H9 (cell line): Measurements from ENCODE around the gene UMAD1. TPM values are rescaled to one million over a fixed set of nuclear protein-coding genes. Genes with fewer than 3 reads are reported as not detected.
"Not testable (repeated sequence)": the region's sequence is repeated elsewhere in the genome, so short reads cannot be mapped to it uniquely, and the experiment has no call there.

ENCODE experiments used
- DNase-seq: peaks from one replicate; pipeline ENCODE4 v3.0.0-alpha.2; 2017
- H2AFZ ChIP-seq: one replicate; pipeline ENCODE4 v1.6.1; 2013; ENCODE audit warnings: mild to moderate bottlenecking, low read length, control low read depth, moderate library complexity
- H2AK5ac ChIP-seq: 2 replicates; pipeline ENCODE4 v1.6.1; 2013; ENCODE audit warnings: low read length, control low read depth, mixed read lengths; ENCODE audit not compliant: insufficient read length
- H2BK120ac ChIP-seq: one replicate; pipeline ENCODE4 v1.6.1; 2013; ENCODE audit warnings: low read depth, mild to moderate bottlenecking, low read length, control low read depth, inconsistent platforms; ENCODE audit not compliant: poor library complexity, severe bottlenecking
- H2BK12ac ChIP-seq: 2 replicates; pipeline ENCODE4 v1.6.1; 2013; ENCODE audit warnings: low read length, control low read depth, mixed read lengths, low read depth; ENCODE audit not compliant: insufficient read length
- H2BK15ac ChIP-seq: 2 replicates; pipeline ENCODE4 v1.6.1; 2013; ENCODE audit warnings: low read depth, low read length, control low read depth
- H2BK20ac ChIP-seq: one replicate; pipeline ENCODE4 v1.6.1; 2013; ENCODE audit warnings: low read depth, mild to moderate bottlenecking, low read length, control low read depth, inconsistent platforms; ENCODE audit not compliant: poor library complexity, severe bottlenecking
- H2BK5ac ChIP-seq: 2 replicates; pipeline ENCODE4 v1.6.1; 2013; ENCODE audit warnings: low read length, control low read depth, mixed read lengths; ENCODE audit not compliant: insufficient read length
- H3K14ac ChIP-seq: 2 replicates; pipeline ENCODE4 v1.6.1; 2013; ENCODE audit warnings: low read length, control low read depth; ENCODE audit not compliant: insufficient read depth
- H3K18ac ChIP-seq: 2 replicates; pipeline ENCODE4 v1.6.1; 2013; ENCODE audit warnings: low read depth, mild to moderate bottlenecking, mixed read lengths, low read length, control low read depth; ENCODE audit not compliant: insufficient read length
- H3K23ac ChIP-seq: 2 replicates; pipeline ENCODE4 v1.6.1; 2013; ENCODE audit warnings: low read length, control low read depth, mixed read lengths, low read depth; ENCODE audit not compliant: insufficient read length
- H3K23me2 ChIP-seq: 2 replicates; pipeline ENCODE4 v1.6.1; 2013; ENCODE audit warnings: low read depth, mild to moderate bottlenecking, mixed read lengths, low read length, control low read depth; ENCODE audit not compliant: insufficient read length, poor library complexity, severe bottlenecking
- H3K27ac ChIP-seq: 2 replicates; pipeline ENCODE4 v1.5.1; 2013; ENCODE audit warnings: low read length, control low read depth, mixed read lengths, low read depth; ENCODE audit not compliant: insufficient read length
- H3K27me3 ChIP-seq: 2 replicates; pipeline ENCODE4 v1.6.1; 2013; ENCODE audit warnings: low read length, control low read depth, inconsistent platforms; ENCODE audit not compliant: insufficient read depth
- H3K4ac ChIP-seq: 2 replicates; pipeline ENCODE4 v1.6.1; 2013; ENCODE audit warnings: low read depth, mild to moderate bottlenecking, control low read depth, inconsistent platforms, low read length, moderate library complexity
- H3K4me1 ChIP-seq: 2 replicates; pipeline ENCODE4 v1.6.1; 2013; ENCODE audit warnings: low read length, control low read depth, inconsistent platforms; ENCODE audit not compliant: insufficient read depth
- H3K4me2 ChIP-seq: 2 replicates; pipeline ENCODE4 v1.6.1; 2013; ENCODE audit warnings: low read length, control low read depth, mixed read lengths; ENCODE audit not compliant: insufficient read length, insufficient read depth
- H3K56ac ChIP-seq: 2 replicates; pipeline ENCODE4 v1.6.1; 2013; ENCODE audit warnings: low read depth, mild to moderate bottlenecking, mixed read lengths, low read length, control low read depth; ENCODE audit not compliant: insufficient read length
- H3K79me1 ChIP-seq: 2 replicates; pipeline ENCODE4 v1.6.1; 2013; ENCODE audit warnings: low read depth, mild to moderate bottlenecking, moderate library complexity, low read length, control low read depth, inconsistent platforms; ENCODE audit not compliant: insufficient read depth, poor library complexity, severe bottlenecking
- H3K79me2 ChIP-seq: 2 replicates; pipeline ENCODE4 v1.6.1; 2013; ENCODE audit warnings: low read length, control low read depth, inconsistent platforms; ENCODE audit not compliant: insufficient read depth
- H3K9ac ChIP-seq: 2 replicates; pipeline ENCODE4 v1.6.1; 2013; ENCODE audit warnings: low read length, control low read depth, mixed read lengths; ENCODE audit not compliant: insufficient read length; ENCODE audit errors: extremely low read depth
- H3K9me3 ChIP-seq: one replicate; pipeline ENCODE4 v1.6.1; 2013; ENCODE audit warnings: low read depth, low read length, inconsistent platforms; ENCODE audit not compliant: control insufficient read depth
- H3T11ph ChIP-seq: one replicate; pipeline ENCODE4 v1.6.1; 2013; ENCODE audit warnings: mild to moderate bottlenecking, low read length, control low read depth, inconsistent platforms
- H4K20me1 ChIP-seq: one replicate; pipeline ENCODE4 v1.6.1; 2013; ENCODE audit not compliant: control insufficient read depth, insufficient read length, insufficient read depth
- H4K5ac ChIP-seq: 2 replicates; pipeline ENCODE4 v1.6.1; 2013; ENCODE audit warnings: low read depth, mild to moderate bottlenecking, mixed read lengths, low read length, control low read depth; ENCODE audit not compliant: insufficient read length
- H4K8ac ChIP-seq: replicated peaks from 2 replicates; pipeline ENCODE4 v1.6.1; 2013; ENCODE audit warnings: low read length, control low read depth, mixed read lengths, low read depth; ENCODE audit not compliant: insufficient read length
- H4K91ac ChIP-seq: 2 replicates; pipeline ENCODE4 v1.6.1; 2013; ENCODE audit warnings: low read depth, mild to moderate bottlenecking, moderate library complexity, mixed read lengths, low read length, control low read depth; ENCODE audit not compliant: insufficient read length
- H3K27ac Mint-ChIP-seq, 3 experiments: 2 replicates in 2 of 3; 3 replicates in 1 of 3; pipeline ENCODE4 v1.8.0; 2020 to 2021; ENCODE audit warnings: mixed read lengths in 3 of 3, mild to moderate bottlenecking in 1 of 3, moderate library complexity in 1 of 3
- H3K27me3 Mint-ChIP-seq: 2 replicates; pipeline ENCODE4 v1.8.0; 2021; ENCODE audit warnings: low read depth, mild to moderate bottlenecking, moderate library complexity, mixed read lengths
- H3K36me3 Mint-ChIP-seq, 3 experiments: 2 replicates in 2 of 3; 3 replicates in 1 of 3; pipeline ENCODE4 v1.8.0; 2020 to 2021; ENCODE audit warnings: low read depth in 3 of 3, mixed read lengths in 3 of 3; ENCODE audit not compliant: insufficient read depth in 1 of 3
- H3K4me1 Mint-ChIP-seq, 2 experiments: 2 replicates each; pipeline ENCODE4 v1.8.0; 2020; ENCODE audit warnings: mixed read lengths in 2 of 2
- H3K4me3 Mint-ChIP-seq, 2 experiments: 2 replicates in 1 of 2; 3 replicates in 1 of 2; pipeline ENCODE4 v1.8.0; 2020 to 2021; ENCODE audit warnings: mild to moderate bottlenecking in 2 of 2, mixed read lengths in 2 of 2, moderate library complexity in 1 of 2
- H3K9me3 Mint-ChIP-seq, 2 experiments: 2 replicates in 1 of 2; 3 replicates in 1 of 2; pipeline ENCODE4 v1.8.0; 2020; ENCODE audit warnings: mild to moderate bottlenecking in 2 of 2, mixed read lengths in 2 of 2, moderate library complexity in 1 of 2
- WGBS: extraction: QIAGEN DNeasy Blood & Tissue Kit; methylation state at CpG from one replicate; pipeline ENCODE4 v1.1.7; 2013; ENCODE audit warnings: missing lambda C conversion rate, low lambda C conversion rate, mixed read lengths; ENCODE audit not compliant: insufficient read length; ENCODE audit errors: extremely low coverage; 5-methylcytosine and 5-hydroxymethylcytosine counted together
- total RNA-seq: library from RNA; stranded (reverse); gene quantifications from 2 replicates; pipeline ENCODE4 v1.2.1, GENCODE V29; 2021
- TF ChIP-seq, protein P1 (sequence below): fragments of 200-600 bp; sonication (generic); conservative IDR thresholded peaks from 3 replicates; pipeline ENCODE4 v1.8.0; 2021; ENCODE audit warnings: antibody characterized with exemption, mild to moderate bottlenecking

Gene UMAD1
- total RNA-seq, 1 experiment from 2014 or later: 8.9 TPM

DNA sequence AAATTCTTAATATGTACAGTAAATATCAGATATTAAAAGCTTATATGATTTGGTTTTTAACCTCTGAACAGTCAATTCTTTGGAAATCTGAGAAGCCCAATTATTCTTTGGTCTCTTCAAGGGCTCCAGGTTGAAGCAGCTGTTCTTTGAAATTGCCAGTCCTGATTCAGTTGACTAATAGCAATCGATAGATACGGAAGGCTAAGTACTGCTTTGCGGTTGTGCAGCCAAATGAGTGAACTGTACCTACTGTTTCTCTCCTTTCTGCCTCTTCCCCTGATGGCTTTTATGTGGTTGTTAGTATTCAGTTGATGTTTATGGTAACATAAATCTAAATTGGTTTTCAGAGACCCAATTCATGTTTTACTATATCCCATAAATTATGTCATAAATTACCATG lies 181.0 kb downstream of the UMAD1 start:
- no peak for DNase-seq
- H2BK5ac ChIP-seq: no peak overlapping the region
- H3K27me3 Mint-ChIP-seq: no peaks in the 10 kb centered on the region
- no peak overlapping the region for H4K91ac ChIP-seq
- peaks cover 32 to 43% of the 10 kb centered on the region in 2 experiments for H3K4me1 Mint-ChIP-seq
- H2BK15ac ChIP-seq: no peak overlapping the region
- peaks cover 5 to 8% of the 10 kb centered on the region in 2 experiments for H3K9me3 Mint-ChIP-seq
- TF ChIP-seq, protein P1, sequence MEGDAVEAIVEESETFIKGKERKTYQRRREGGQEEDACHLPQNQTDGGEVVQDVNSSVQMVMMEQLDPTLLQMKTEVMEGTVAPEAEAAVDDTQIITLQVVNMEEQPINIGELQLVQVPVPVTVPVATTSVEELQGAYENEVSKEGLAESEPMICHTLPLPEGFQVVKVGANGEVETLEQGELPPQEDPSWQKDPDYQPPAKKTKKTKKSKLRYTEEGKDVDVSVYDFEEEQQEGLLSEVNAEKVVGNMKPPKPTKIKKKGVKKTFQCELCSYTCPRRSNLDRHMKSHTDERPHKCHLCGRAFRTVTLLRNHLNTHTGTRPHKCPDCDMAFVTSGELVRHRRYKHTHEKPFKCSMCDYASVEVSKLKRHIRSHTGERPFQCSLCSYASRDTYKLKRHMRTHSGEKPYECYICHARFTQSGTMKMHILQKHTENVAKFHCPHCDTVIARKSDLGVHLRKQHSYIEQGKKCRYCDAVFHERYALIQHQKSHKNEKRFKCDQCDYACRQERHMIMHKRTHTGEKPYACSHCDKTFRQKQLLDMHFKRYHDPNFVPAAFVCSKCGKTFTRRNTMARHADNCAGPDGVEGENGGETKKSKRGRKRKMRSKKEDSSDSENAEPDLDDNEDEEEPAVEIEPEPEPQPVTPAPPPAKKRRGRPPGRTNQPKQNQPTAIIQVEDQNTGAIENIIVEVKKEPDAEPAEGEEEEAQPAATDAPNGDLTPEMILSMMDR: no peak
- H3K56ac ChIP-seq: no peak overlapping the region
- no peak overlapping the region for H3K4ac ChIP-seq
- no peak overlapping the region for H3K4me3 Mint-ChIP-seq
- no peak overlapping the region for H2BK12ac ChIP-seq
- no peak overlapping the region for H3K18ac ChIP-seq
- no peaks in the 10 kb centered on the region for H3K23me2 ChIP-seq
- H4K20me1 ChIP-seq: no peaks in the 10 kb centered on the region
- H2AFZ ChIP-seq: no peak overlapping the region
- H2BK120ac ChIP-seq: no peak overlapping the region
- H3K27ac Mint-ChIP-seq: no peak overlapping the region
- no peak overlapping the region for H3T11ph ChIP-seq
- no peak overlapping the region for H2BK20ac ChIP-seq
- no peak overlapping the region for H4K5ac ChIP-seq
- H3K23ac ChIP-seq: no peak overlapping the region
- no peak overlapping the region for H3K4me2 ChIP-seq
- no peak overlapping the region for H3K27ac ChIP-seq
- no peak overlapping the region for H2AK5ac ChIP-seq
- no peak overlapping the region for H3K14ac ChIP-seq
- H4K8ac ChIP-seq: no peak overlapping the region
- H3K79me2 ChIP-seq: no peaks in the 10 kb centered on the region
- peaks cover 4 to 16% (median 6%) of the 10 kb centered on the region in 3 experiments; a peak in 6 of 7 replicates for H3K36me3 Mint-ChIP-seq
- no peaks in the 10 kb centered on the region for H3K79me1 ChIP-seq
- no peaks in the 10 kb centered on the region for H3K9me3 ChIP-seq
- H3K9ac ChIP-seq: no peak overlapping the region
- peaks cover 4% of the 10 kb centered on the region; the same call in 1 of the 2 replicates for H3K4me1 ChIP-seq
- no peaks in the 10 kb centered on the region for H3K27me3 ChIP-seq
- no CpG with 5 or more reads among the region's 3 CpGs for WGBS

DNA sequence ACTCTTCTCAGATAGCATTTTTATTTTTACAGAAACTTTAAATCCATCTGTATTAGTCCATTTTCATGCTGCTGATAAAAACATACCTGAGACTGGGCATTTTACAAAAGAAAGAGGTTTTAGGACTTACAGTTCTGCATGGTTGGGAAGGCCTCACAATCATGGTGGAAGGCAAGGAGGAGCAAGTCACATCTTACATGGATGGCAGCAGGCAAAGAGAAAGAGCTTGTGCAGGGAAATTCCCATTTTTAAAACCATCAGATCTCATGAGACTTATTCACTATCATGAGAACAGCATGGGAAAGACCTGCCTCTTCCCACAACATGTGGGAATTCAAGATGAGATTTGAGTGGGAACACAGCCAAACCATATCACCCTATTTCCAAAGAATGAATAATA lies 184.7 kb downstream of the UMAD1 start:
- not testable (repeated sequence) for H3K56ac ChIP-seq, DNase-seq, H4K91ac ChIP-seq, H2BK120ac ChIP-seq, H3K9me3 Mint-ChIP-seq, H3K27ac ChIP-seq, H2BK20ac ChIP-seq, H3K27me3 ChIP-seq, H3T11ph ChIP-seq, H3K9me3 ChIP-seq, H4K20me1 ChIP-seq, H3K23me2 ChIP-seq, H3K4ac ChIP-seq, H2BK5ac ChIP-seq, H3K79me2 ChIP-seq, H3K14ac ChIP-seq, H3K4me2 ChIP-seq, H3K27ac Mint-ChIP-seq, H4K8ac ChIP-seq, H3K9ac ChIP-seq, H3K18ac ChIP-seq, H4K5ac ChIP-seq, H3K79me1 ChIP-seq, H2AFZ ChIP-seq, H3K23ac ChIP-seq, H2BK15ac ChIP-seq, H2AK5ac ChIP-seq, H3K4me1 ChIP-seq, H3K4me3 Mint-ChIP-seq, H2BK12ac ChIP-seq, H3K27me3 Mint-ChIP-seq
- Mint-ChIP-seq H3K4me1 (peaks cover 32 to 36% of the 10 kb centered on the region in 2 experiments), H3K36me3 (peaks cover 4 to 12% (median 6%) of the 10 kb centered on the region in 3 experiments; a peak in 6 of 7 replicates)
